Activated T-helper 1 cell treated with anti-CD3 and anti-CD28 coated beads, Interleukin-2, amount 50 U/mL, for 16 hours (primary cell): ENCODE data around the gene CEBPG.

Experiments
- DNase-seq, 2 donors: peaks; one replicate each; pipeline ENCODE4 v3.0.0-alpha.2; 2020; ENCODE audit warnings: low read depth in 1 of 2, low spot score in 1 of 2

CEBPG gene

DNA sequence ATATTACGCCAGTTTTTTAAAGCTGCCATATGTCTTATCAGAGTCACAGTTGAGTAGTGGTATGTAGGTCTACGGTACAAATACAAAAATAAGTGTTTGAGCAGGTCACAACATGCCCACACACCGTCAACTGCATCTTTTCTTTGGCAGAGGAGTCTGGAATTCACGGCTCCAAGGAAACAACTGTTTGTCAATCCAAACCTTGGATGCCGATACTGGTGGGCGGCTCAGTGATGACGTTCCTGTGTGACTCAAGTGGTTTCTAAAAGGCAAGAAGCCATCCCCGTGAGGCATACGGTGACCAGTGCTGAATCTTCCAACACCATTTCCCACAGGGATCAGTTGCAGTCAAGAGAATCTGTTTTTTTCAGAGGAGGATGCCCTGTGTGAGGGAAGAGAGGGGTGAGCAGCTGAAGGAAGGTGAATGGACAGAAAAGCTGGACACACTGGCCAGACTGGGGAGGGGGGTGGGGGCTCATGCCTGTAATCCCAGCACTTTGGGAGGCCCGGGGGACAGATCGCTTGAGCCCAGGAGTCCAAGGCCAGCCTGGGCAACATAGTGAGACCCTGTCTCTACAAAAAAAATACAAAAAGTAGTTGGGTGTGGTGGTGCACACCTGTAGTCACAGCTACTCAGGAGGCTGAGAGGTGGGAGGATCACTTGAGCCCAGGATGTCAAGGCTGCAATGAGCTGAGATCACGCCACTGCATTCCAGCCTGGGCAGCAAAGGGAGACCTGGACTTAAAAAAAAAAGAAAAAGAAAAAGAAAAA is 22.8 kb upstream of the CEBPG start:
- no peak for DNase-seq

- no peak for DNase-seq
Observed at GRCh38 chr19:33355535-33355934, 18.0 kb upstream of the CEBPG start.

DNA sequence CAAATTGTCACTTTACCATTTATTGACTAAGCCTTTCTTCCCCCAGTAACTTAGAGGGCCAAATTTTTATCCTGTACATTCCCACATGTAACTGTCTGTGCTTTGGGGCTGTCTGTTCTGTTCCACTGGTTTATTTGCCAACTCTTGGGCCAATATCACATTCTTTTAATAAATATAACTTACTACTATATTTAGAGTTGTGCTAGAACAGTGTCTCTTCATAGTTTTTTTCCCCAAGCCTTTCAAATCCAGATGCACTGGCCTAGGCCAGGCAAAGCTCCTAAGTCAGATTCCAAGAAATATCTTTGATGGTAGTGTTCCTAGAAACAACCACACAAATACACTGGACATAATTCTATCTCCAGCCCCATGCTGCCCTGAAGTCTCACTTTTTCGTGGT is 16.0 kb upstream of the CEBPG start:
- no peak for DNase-seq

DNA sequence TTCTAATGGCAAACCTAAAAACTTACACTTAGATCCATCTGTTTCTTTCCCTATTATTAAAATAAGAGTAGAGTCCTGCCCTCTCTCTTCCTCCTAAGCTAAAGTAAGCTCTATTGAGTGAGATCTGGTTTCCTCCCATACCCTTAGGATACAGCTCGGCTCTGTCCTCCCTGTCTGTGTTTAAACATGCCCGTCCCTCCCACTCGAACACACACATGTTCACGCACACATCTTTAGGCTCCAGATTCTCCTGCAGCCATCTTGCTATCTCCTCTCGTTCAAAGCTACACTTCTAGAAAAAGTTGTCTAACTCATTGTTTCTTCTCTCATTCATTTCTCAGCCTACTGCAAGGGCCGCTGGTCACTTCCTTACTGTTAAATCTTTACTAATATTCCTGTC is 15.1 kb upstream of the CEBPG start:
- no peak for DNase-seq

GRCh38 chr19:33359581-33359980 is 13.9 kb upstream of the CEBPG start:
- DNase-seq: no peak

GRCh38 chr19:33362508-33363228 is 10.8 kb upstream of the CEBPG start:
- DNase-seq: no peak

- DNase-seq: no peak
Observed at GRCh38 chr19:33363476-33363875, 10.0 kb upstream of the CEBPG start.

GRCh38 chr19:33365691-33366090 is 7.8 kb upstream of the CEBPG start:
- no peak for DNase-seq

GRCh38 chr19:33366127-33366526 is 7.4 kb upstream of the CEBPG start:
- no peak for DNase-seq

GRCh38 chr19:33366897-33367296 is 6.6 kb upstream of the CEBPG start:
- DNase-seq: no peak

DNA sequence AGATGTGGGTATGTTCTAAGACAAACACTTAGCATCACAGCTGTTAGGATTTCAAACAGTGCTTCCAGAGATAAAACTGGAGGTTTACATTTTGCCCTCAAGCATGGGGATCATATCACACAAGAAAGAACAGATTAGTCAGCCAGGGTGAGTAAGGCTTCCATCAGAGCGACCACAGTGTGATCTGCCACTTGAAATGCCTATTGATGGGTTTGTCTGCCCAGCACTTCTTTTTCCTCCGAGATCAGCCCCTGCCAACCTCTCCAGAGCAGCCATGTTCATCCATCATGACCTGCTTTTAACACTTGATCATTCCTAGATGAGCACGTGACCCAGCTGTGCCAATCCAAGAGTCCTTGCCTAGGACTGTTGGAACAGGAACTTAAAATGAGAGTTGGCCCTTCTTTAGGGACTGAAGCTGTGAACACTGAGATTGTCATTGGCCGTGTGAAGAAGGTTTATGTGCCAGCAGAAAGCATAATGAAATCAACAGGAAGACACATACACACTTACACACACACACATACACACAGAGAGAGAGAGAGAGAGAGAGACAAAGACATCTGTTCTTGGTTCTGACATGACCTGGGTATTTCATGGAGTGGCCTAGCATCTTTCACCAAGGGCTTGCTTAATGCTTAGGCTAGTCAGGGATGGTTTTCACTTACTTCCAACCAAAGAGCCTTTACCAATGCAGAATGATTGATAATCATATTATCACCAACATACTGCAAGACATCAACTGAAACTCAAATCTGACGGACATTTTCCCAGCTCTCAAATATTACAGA is 5.2 kb upstream of the CEBPG start:
- DNase-seq: no peak

GRCh38 chr19:33370783-33371182 is 2.7 kb upstream of the CEBPG start:
- no peak for DNase-seq

GRCh38 chr19:33374236-33374714 is 766 bp downstream of the CEBPG start:
- DNase-seq: no peak

- no peak for DNase-seq
Observed at GRCh38 chr19:33375156-33375836, 1.8 kb downstream of the CEBPG start.

GRCh38 chr19:33375837-33376159 is 2.3 kb downstream of the CEBPG start:
- DNase-seq: no peak

DNA sequence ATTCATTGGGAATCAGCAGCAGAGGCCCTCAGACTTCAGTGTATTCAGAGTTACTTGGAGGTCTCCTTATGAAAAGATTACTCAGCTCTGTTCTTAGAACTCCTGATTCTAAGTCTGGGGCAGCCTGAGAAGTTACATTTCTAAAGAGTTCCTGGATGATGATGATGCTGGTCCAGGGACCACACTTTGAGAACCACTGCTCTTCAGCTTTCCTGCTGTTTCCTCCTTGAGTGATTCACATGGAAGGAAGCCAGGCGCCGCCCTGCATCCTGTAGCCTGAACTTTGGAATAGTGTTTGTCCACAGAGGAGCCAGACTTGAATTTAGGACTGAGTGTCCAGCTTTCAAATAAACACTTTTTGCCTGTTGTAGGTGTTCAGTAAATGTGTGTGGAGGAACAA is 2.9 kb downstream of the CEBPG start:
- DNase-seq: no peak

DNA sequence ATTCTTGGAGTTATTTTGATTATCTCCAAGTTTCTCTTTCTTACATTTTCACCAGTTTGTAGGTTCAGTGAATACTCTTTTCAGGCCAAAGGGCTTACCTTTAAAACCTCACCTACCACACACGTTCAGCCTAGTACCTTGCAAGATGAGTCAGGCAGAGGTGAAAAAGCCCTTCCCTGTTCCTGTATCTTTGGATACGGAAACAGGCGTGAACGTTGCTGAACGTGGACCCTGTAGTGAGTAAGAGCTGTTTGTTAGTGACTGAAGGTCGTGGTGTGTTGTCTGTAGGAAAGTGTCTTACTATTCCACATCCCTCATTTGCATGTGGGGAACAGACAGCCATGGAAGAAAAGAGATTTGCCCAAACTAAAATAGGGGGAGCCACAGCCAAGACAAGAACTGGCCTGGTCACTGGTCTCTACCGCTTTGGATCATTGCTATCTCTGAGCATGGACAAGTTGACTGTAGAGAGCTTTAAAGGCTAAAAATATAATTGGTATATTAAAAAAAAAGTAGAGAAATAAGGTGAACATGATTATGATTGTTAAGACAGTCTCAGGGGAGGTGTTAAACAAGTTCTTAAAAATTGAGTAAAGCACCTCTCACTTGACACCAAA is 3.5 kb downstream of the CEBPG start:
- DNase-seq: no peak

DNA sequence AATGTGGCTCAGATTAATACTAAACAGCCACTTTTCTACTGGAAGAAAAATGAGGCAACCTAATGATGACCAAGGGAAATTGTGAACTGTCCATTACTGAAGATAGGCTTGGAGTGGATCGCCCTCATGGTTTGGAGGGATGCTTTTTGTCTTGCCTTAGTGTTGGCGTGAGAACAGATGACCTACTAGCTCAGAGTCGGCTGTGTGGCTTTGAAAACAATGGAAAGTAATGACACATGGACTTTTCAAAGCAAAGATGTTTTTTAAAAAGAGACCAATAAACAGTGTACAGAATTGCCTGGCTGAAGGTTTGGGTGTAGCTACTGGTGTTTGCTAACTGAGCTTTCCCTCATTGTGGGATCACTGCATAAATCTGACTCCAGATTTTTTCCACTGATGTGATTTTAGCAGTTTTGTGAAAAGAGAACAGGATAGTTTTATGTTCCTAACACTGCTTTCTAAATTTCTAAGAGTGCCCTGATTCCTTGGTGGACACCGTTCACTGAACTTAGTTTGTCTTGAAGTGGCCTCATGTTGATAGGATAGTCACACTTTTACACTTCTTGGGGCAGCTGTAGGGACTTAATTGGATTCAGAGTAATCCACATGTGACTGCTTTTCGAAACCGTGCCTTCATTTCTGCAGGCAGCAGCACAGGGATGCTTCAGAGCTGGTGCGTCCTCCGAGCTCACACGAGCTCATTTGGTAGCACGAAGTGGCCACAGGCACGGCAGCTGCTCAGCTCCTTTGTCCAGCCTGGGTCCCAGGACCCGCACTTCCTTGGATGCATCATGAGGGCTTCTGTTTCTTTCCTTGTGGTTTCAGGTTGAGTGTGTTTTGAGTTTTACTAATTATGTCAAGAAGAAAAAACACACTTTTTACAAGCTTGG is 4.3 kb downstream of the CEBPG start:
- DNase-seq: no peak

- no peak for DNase-seq
Observed at GRCh38 chr19:33379151-33379829, 5.8 kb downstream of the CEBPG start.
